Naive B cell (primary cell): ENCODE results near the gene POLR1F. TPM values are rescaled to one million over a fixed set of nuclear protein-coding genes. Genes with fewer than 3 reads are reported as not detected.
"Not testable (repeated sequence)": the region's sequence is repeated elsewhere in the genome, so short reads cannot be mapped to it uniquely, and the experiment has no call there.

Source experiments
- ATAC-seq, 2 donors: fragments of 150-1000 bp; cut with Tn5 transposase; 2 replicates each; pipeline ENCODE4 v1.10.0; 2021; ENCODE audit warnings: low read depth in 2 of 2, mild to moderate bottlenecking in 2 of 2, moderate library complexity in 2 of 2
- DNase-seq: peaks from one replicate; pipeline ENCODE4 v3.0.0; 2022
- H3K27ac Mint-ChIP-seq, 6 donors: one replicate each; pipeline ENCODE4 v1.8.0; 2020 to 2022; ENCODE audit warnings: mild to moderate bottlenecking in 6 of 6, mixed read lengths in 6 of 6, moderate library complexity in 5 of 6, inconsistent platforms in 2 of 6
- H3K27me3 Mint-ChIP-seq, 3 donors: one replicate each; pipeline ENCODE4 v1.8.0; 2021 to 2022; ENCODE audit warnings: mixed read lengths in 3 of 3, mild to moderate bottlenecking in 1 of 3
- H3K36me3 Mint-ChIP-seq, 2 donors: one replicate each; pipeline ENCODE4 v1.8.0; 2020 to 2022; ENCODE audit warnings: mixed read lengths in 2 of 2, inconsistent platforms in 1 of 2, mild to moderate bottlenecking in 1 of 2
- H3K4me1 Mint-ChIP-seq, 3 donors: one replicate each; pipeline ENCODE4 v1.8.0; 2020 to 2022; ENCODE audit warnings: mixed read lengths in 3 of 3, inconsistent platforms in 1 of 3, mild to moderate bottlenecking in 1 of 3, moderate library complexity in 1 of 3
- H3K4me3 Mint-ChIP-seq, 8 donors: one replicate each; pipeline ENCODE4 v1.8.0; 2020 to 2022; ENCODE audit warnings: mild to moderate bottlenecking in 8 of 8, mixed read lengths in 8 of 8, moderate library complexity in 8 of 8, inconsistent platforms in 2 of 8
- H3K9me3 Mint-ChIP-seq, 7 donors: one replicate each; pipeline ENCODE4 v1.8.0; 2020 to 2022; ENCODE audit warnings: mixed read lengths in 7 of 7, mild to moderate bottlenecking in 5 of 7, inconsistent platforms in 2 of 7, moderate library complexity in 1 of 7
- polyA plus RNA-seq, 6 donors: library from polyadenylated mRNA; unstranded; fragments of 300-500 nt; fragmentation: Illumina TruSeq; gene quantifications; one replicate each; pipeline ENCODE4 v1.2.3, GENCODE V29; 2021; ENCODE audit warnings: low read depth in 6 of 6

POLR1F gene
- polyA plus RNA-seq, 6 donors from 2014 or later: 31.8 to 48.6 (median 39.7) TPM

GRCh38 chr7:19701471-19701870, 7.4 kb downstream of the POLR1F start:
- DNase-seq (no peak), ATAC-seq (no peak)
- H3K27ac Mint-ChIP-seq: no peak overlapping the region
- H3K4me1 Mint-ChIP-seq: peaks cover 9 to 18% (median 11%) of the 10 kb centered on the region in 3 donors
- no peaks in the 10 kb centered on the region for H3K27me3 Mint-ChIP-seq
- H3K4me3 Mint-ChIP-seq: no peak overlapping the region
- H3K36me3 Mint-ChIP-seq: peaks cover 25 to 29% of the 10 kb centered on the region in 2 donors
- H3K9me3 Mint-ChIP-seq: no peaks in the 10 kb centered on the region

DNA sequence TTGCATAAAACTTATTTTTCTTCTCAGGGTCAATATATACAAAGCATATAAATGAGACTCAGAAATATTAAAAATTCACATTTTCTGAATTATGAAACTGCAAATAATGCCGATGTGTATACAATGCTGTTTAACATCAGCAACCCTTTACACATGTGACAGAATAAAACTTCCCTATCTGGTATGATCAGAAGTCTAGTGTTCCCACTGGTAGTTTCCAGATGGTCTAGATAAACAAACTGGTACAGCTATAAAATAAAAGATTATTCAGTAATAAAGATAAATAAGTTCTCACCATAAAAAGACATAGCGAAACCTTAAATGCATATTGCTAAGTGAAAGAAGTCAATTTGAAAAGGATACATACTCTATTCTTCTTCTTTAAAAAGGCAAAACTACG, 7.9 kb downstream of the POLR1F start:
- no peaks in the 10 kb centered on the region for H3K9me3 Mint-ChIP-seq
- no peak for ATAC-seq
- H3K27me3 Mint-ChIP-seq: no peaks in the 10 kb centered on the region
- peaks cover 6 to 13% (median 7%) of the 10 kb centered on the region in 3 donors for H3K4me1 Mint-ChIP-seq
- H3K27ac Mint-ChIP-seq: no peak overlapping the region
- DNase-seq: no peak
- peaks cover 28 to 29% of the 10 kb centered on the region in 2 donors for H3K36me3 Mint-ChIP-seq
- no peak overlapping the region for H3K4me3 Mint-ChIP-seq

DNA sequence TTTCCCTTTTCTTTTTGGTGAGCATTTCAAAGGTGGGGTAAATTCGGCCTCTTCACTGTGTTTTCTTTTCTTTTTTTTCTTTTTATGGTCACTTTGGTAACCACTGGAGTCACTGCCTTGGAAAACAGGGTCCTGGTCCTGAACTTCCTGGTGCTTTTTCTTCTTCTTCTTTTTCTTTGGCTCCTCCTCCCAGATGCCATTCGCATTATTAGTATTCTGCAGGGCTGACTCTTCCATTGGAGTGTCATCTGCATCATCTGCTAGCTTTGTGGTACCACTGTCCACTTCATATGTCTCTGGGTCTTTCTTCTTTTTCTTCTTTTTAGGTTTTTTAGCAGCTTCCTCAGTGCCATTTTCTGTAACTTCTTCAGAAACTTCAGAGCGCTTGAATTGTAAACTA, 10.5 kb downstream of the POLR1F start:
- ATAC-seq: no peak
- H3K4me1 Mint-ChIP-seq: no peaks in the 10 kb centered on the region
- no peaks in the 10 kb centered on the region for H3K9me3 Mint-ChIP-seq
- no peaks in the 10 kb centered on the region for H3K27me3 Mint-ChIP-seq
- DNase-seq: no peak
- H3K36me3 Mint-ChIP-seq: peaks cover 26 to 29% of the 10 kb centered on the region in 2 donors
- H3K27ac Mint-ChIP-seq: peak overlapping the region in 2 of 6 donors; percentile 11 to 44
- H3K4me3 Mint-ChIP-seq: peak overlapping the region in 1 of 8 donors; percentile 53

DNA sequence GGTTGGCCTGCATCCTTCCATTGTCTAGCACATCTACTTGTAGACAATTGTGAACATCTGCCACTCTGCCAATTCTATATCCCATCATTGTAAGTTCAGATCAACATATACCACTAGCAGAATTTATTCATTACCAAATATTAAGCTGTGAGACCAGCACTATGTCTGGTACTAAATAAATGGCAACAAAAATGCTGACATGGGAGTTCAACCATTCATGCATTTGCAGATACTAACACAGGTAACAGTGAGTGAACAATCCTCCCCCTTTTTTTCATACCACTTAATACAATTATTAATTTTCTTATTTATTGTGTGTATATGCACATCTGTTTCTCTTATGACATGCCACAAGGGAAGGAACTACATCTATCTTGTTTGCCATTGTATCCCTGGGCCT, 11.9 kb downstream of the POLR1F start:
- Mint-ChIP-seq H3K9me3 (no peaks in the 10 kb centered on the region), H3K36me3 (peaks cover 15 to 16% of the 10 kb centered on the region in 2 donors), H3K27me3 (no peaks in the 10 kb centered on the region), H3K27ac (peak overlapping the region in 1 of 6 donors; percentile 20), H3K4me3 (no peak overlapping the region), H3K4me1 (no peaks in the 10 kb centered on the region)
- ATAC-seq (no peak), DNase-seq (no peak)

DNA sequence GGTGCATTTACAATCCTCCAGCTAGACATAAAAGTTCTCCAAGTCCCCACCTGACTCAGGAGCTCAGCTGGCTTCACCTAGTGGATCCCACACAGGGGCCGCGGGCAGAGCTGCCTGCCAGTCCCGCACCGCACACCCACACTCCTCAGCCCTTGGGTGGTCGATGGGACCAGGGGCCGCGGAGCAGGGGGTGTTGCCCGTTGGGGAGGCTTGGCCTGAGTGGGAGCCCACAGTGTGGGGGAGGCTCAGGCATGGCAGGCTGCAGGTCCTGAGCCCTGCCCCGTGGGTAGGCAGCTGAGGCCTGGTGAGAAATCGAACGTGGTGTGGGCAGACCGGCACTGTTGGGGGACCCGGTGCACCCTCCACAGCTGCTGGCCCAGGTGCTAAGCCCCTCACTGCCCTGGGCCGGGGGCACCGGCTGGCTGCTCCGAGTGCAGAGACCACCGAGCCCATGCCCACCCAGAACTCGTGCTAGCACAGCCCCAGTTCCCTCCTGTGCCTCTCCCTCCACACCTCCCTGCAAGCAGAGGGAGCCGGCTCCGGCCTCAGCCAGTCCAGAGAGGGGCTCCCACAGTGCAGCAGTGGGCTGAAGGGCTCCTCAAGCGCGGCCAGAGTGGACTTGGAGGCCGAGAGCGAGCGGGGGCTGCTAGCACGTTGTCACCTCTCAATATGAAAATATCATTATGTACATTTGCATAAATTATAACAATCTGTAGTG, 16.6 kb downstream of the POLR1F start:
- DNase-seq (no peak), ATAC-seq (no peak)
- peaks cover 0 to 6% of the 10 kb centered on the region in 2 donors for H3K36me3 Mint-ChIP-seq
- no peaks in the 10 kb centered on the region for H3K27me3 Mint-ChIP-seq
- H3K9me3 Mint-ChIP-seq: peaks cover 0 to 4% (median 0%) of the 10 kb centered on the region in 7 donors
- H3K4me1 Mint-ChIP-seq: no peaks in the 10 kb centered on the region
- H3K27ac Mint-ChIP-seq: no peak overlapping the region
- no peak overlapping the region for H3K4me3 Mint-ChIP-seq

- Mint-ChIP-seq H3K27me3 (no peaks in the 10 kb centered on the region), H3K27ac (no peak overlapping the region), H3K4me1 (no peaks in the 10 kb centered on the region), H3K36me3 (peaks cover 0 to under 1% of the 10 kb centered on the region in 2 donors), H3K4me3 (no peak overlapping the region), H3K9me3 (peaks cover 0 to 4% (median 0%) of the 10 kb centered on the region in 7 donors)
- no peak for ATAC-seq
- DNase-seq: no peak
Observed at GRCh38 chr7:19690736-19691135, 18.1 kb downstream of the POLR1F start.

DNA sequence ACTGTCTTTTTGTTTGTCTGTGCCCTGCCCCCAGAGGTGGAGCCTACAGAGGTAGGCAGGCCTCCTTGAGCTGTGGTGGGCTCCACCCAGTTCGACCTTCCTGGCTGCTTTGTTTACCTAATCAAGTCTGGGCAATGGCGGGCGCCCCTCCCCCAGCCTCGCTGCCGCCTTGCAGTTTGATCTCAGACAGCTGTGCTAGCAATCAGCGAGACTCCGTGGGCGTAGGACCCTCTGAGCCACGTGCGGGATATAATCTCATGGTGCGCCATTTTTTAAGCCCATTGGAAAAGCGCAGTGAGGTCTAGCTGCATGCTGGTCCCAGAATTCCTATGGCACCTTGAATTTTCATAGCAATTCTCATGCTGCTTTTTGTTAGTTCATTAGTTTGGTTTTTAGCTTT, 19.7 kb downstream of the POLR1F start:
- not testable (repeated sequence) for DNase-seq, H3K4me1 Mint-ChIP-seq, H3K27ac Mint-ChIP-seq, H3K4me3 Mint-ChIP-seq, H3K36me3 Mint-ChIP-seq, H3K9me3 Mint-ChIP-seq, H3K27me3 Mint-ChIP-seq, ATAC-seq

DNA sequence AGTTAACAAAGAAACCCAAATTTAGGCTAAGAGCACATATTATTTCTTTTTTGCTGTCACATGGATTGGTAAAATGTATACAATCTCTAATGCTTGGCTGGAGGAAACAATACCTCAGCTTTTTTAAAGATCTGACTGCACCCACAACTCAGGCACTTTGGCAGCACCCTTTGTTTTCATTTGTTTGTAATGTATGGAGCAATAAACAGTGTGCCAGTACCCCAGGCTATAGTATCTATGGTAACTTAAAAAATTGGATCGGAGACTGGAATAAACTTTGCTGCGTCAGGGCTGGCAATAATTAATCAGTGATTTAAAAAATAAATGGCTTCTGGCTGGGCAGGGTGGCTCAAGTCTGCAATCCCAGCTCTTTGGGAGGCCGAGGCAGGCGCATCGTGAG, 27.2 kb downstream of the POLR1F start:
- Mint-ChIP-seq H3K9me3 (peaks cover 0 to 4% (median 1%) of the 10 kb centered on the region in 7 donors), H3K4me3 (no peak overlapping the region), H3K27me3 (no peaks in the 10 kb centered on the region), H3K4me1 (peaks cover 4 to 10% (median 9%) of the 10 kb centered on the region in 3 donors), H3K27ac (no peak overlapping the region), H3K36me3 (no peaks in the 10 kb centered on the region)
- no peak for ATAC-seq
- DNase-seq: no peak

GRCh38 chr7:19677180-19677579, 31.7 kb downstream of the POLR1F start:
- peak overlapping the region in 3 of 6 donors; percentile 12 to 53 (median 18) for H3K27ac Mint-ChIP-seq
- no peaks in the 10 kb centered on the region for H3K27me3 Mint-ChIP-seq
- peak overlapping the region in 1 of 8 donors; percentile 42 for H3K4me3 Mint-ChIP-seq
- peaks cover 0 to 2% (median 0%) of the 10 kb centered on the region in 7 donors for H3K9me3 Mint-ChIP-seq
- peaks cover 8 to 16% (median 9%) of the 10 kb centered on the region in 3 donors for H3K4me1 Mint-ChIP-seq
- DNase-seq (no peak), ATAC-seq (no peak)
- no peaks in the 10 kb centered on the region for H3K36me3 Mint-ChIP-seq

DNA sequence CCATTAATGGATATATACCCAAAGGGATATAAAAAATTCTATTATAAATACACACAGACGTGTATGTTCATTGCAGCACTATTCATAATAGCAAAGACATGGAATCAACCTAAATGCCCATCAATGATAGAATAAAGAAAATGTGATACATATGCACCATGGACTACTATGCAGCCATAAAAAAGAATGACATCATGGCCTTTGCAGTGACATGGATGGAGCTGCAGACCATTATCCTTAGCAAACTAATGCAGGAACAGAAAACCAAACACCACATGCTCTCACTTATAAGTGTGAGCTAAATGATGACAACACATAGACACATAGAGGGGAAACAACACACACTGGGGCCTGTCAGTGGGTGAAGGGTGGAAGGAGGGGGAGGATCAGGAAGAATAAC, 33.0 kb downstream of the POLR1F start:
- Mint-ChIP-seq H3K9me3 (peaks cover 0 to 2% (median 0%) of the 10 kb centered on the region in 7 donors), H3K36me3 (no peaks in the 10 kb centered on the region), H3K27ac (peak overlapping the region in 1 of 6 donors; percentile 9), H3K27me3 (no peaks in the 10 kb centered on the region), H3K4me3 (no peak overlapping the region), H3K4me1 (peaks cover 8 to 16% (median 9%) of the 10 kb centered on the region in 3 donors)
- DNase-seq: no peak
- no peak for ATAC-seq

DNA sequence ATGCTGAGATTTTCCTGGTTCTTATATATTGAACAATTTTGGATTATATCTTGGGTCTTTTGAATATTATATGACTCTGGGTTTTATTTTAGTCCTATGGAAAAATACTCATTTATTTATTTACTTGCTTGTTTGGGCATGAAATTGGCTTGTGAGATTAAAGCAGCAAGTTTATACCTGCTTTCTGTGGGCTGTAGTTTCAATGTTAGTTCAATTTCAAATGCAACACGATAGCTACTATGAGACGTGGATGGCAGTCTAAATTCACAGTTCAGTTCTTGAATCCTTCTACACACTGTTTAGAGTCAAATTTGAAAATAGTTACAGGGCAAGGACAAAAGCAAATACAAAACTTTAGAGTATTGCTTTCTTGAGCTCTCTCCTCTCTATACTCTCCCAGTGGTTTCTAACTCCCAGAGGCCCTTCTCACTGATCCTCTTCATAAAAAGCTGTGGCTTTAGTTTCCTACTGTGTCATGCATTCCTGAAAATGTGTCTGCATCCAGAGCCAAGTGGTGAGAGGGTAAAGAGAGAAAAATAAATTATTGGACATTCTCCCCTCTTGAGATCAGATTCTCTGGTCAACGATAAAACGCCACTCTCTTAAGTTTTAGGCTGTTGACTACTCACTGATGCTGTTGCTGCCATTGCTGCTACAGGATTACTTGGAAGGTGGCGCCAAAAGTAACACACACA, 34.4 kb downstream of the POLR1F start:
- ATAC-seq: no peak
- Mint-ChIP-seq H3K4me1 (peaks cover 8 to 16% (median 9%) of the 10 kb centered on the region in 3 donors), H3K9me3 (peaks cover 0 to 2% (median 0%) of the 10 kb centered on the region in 7 donors), H3K27me3 (no peaks in the 10 kb centered on the region), H3K36me3 (no peaks in the 10 kb centered on the region), H3K4me3 (no peak overlapping the region), H3K27ac (no peak overlapping the region)
- no peak for DNase-seq

- ATAC-seq: no peak
- no peak for DNase-seq
- Mint-ChIP-seq H3K4me3 (no peak overlapping the region), H3K27me3 (no peaks in the 10 kb centered on the region), H3K9me3 (peaks cover 0 to under 1% (median 0%) of the 10 kb centered on the region in 7 donors), H3K36me3 (no peaks in the 10 kb centered on the region), H3K27ac (no peak overlapping the region), H3K4me1 (peaks cover 0 to under 1% (median under 1%) of the 10 kb centered on the region in 3 donors)
Observed at GRCh38 chr7:19670806-19671205, 38.0 kb downstream of the POLR1F start.

- Mint-ChIP-seq H3K27ac (peak overlapping the region in 3 of 6 donors; percentile 18 to 73 (median 20)), H3K36me3 (no peaks in the 10 kb centered on the region), H3K4me1 (peaks cover 13 to 24% (median 18%) of the 10 kb centered on the region in 3 donors), H3K9me3 (no peaks in the 10 kb centered on the region), H3K4me3 (peak overlapping the region in 2 of 8 donors; percentile 48 to 55), H3K27me3 (no peaks in the 10 kb centered on the region)
- peak; percentile 14 to 25 for ATAC-seq
- peak; percentile 24 for DNase-seq
Observed at GRCh38 chr7:19665399-19666008, 43.3 kb downstream of the POLR1F start.
